GM19351 (cell line): ENCODE measurements around the gene GNE.

Experiments used
- ATAC-seq: cut with Tn5 transposase; IDR thresholded peaks from one replicate; pipeline ENCODE4 v1.9.1; 2021; ENCODE audit warnings: mild to moderate bottlenecking, moderate library complexity; ENCODE audit not compliant: unreplicated experiment

The GNE gene

DNA sequence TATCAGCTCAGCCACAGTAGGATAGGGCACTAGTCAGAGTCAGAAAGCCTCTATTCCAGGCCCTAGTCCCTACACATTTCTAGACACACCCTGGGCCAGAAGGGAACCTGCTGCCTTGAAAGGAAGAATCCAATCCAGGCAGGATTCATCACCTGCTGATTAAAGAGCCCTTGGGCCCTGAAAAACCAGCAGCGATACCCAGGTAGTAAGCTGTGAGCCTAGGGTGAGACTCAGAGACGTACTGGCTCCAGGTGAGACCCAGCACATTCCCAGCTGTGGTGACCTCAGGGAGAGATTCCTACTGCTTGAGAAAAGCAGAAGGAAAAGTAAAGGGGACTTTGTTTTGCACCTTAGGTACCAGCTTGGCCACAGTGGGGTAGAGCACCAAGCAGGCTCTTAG lies 84.4 kb downstream of the GNE start:
- ATAC-seq: no peak

DNA sequence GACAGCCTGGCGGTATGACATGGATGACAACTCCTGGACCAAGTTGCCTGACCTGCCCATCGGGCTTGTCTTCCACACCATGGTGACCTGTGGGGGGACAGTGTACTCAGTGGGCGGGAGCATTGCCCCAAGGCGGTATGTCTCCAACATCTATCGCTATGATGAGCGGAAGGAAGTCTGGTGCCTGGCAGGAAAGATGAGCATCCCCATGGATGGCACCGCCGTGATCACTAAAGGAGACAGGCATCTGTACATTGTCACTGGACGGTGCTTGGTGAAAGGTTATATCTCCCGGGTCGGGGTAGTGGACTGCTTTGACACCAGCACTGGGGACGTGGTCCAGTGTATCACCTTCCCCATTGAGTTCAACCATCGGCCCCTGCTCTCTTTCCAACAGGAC lies 87.7 kb downstream of the GNE start:
- no peak for ATAC-seq

DNA sequence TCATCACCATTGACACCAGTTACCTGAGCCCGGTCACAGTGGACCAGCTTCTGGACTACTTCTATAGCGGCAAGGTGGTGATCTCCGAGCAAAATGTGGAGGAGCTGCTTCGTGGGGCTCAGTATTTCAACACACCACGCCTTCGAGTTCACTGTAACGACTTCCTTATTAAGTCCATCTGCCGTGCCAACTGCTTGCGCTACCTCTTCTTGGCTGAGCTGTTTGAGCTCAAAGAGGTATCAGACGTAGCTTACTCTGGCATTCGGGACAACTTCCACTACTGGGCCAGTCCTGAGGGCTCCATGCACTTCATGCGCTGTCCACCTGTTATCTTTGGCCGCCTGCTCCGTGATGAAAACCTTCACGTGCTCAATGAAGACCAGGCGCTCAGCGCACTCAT lies 88.5 kb downstream of the GNE start:
- ATAC-seq: no peak

DNA sequence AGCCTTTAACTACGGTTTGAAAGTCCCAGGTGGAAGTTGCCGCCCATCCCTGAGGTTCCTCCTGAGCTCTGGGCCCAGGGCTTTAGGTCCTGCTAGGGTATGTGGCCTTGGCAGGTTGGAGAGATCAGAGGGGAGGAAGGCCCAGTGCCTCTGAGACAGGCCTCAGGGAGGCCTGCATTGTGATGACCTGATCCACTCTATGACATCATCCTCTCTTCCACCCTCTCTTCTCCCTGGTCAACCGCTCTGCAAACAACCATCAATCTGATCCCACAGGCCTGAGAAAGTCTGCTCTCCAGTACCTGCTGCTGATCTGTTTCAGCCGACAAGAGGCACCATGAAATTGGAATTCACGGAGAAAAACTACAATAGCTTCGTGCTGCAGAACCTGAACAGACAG lies 89.1 kb downstream of the GNE start, which contains the start of gene CCIN:
Gene CCIN (plus strand): TSS at position 223 of the 400 bp plus-strand sequence. CDS start 115 bp downstream, at position 338.
- ATAC-seq: no peak

GRCh38 chr9:36166168-36166927 lies 91.9 kb downstream of the GNE start:
- ATAC-seq: peak; percentile 94

- ATAC-seq: no peak
Measured at GRCh38 chr9:36165826-36166167, 92.5 kb downstream of the GNE start.

DNA sequence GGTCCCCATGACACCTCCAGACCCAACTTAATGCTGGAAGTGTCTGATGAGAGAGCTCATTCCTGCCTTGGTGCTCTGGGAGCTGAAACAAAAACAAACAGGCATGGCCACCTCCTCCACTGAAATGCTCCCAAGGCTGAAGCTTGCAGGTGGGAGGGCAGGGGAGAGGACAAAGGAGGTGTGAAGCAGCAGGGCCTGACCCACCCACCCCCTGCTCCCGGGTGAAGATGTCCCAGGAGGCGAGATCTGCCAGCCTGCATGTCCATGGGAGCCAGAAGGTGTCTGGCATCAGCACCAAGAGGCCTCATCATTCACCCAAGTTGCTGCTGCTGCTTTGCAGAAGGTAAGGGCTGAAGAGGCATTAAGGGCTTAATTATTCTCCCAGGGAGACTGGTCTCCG lies 93.3 kb downstream of the GNE start:
- no peak for ATAC-seq
